Endometrium (tissue), 2 donors: ENCODE results near the gene DGKQ.
"Not testable (repeated sequence)": the region's sequence is repeated elsewhere in the genome, so short reads cannot be mapped to it uniquely, and the experiment has no call there.

ENCODE experiments used
- FAIRE-seq: peaks from 2 replicates; lab custom pipeline; 2012; peaks lifted over from hg19 to GRCh38; lab: Jason Lieb, UNC
- donor health status: control.
- donor health status: control.

The DGKQ gene

GRCh38 chr4:976016-976415 lies 2.6 kb upstream of the DGKQ start:
- FAIRE-seq, result not testable (repeated sequence)

- FAIRE-seq, result no peak
Measured at GRCh38 chr4:974668-975067, 1.3 kb upstream of the DGKQ start.

GRCh38 chr4:972651-973424 lies 531 bp downstream of the DGKQ start:
- no peak for FAIRE-seq

- FAIRE-seq, result no peak
Measured at GRCh38 chr4:971666-972500, 1.5 kb downstream of the DGKQ start.

GRCh38 chr4:970854-971520 lies 2.4 kb downstream of the DGKQ start:
- no peak for FAIRE-seq

- no peak for FAIRE-seq
Measured at GRCh38 chr4:970046-970745, 3.2 kb downstream of the DGKQ start.

- no peak for FAIRE-seq
Measured at GRCh38 chr4:968621-969394, 4.6 kb downstream of the DGKQ start.

- FAIRE-seq, result no peak
Measured at GRCh38 chr4:968221-968620, 5.1 kb downstream of the DGKQ start.

- FAIRE-seq, result no peak
Measured at GRCh38 chr4:967113-968104, 6.0 kb downstream of the DGKQ start.

GRCh38 chr4:966266-967112 lies 6.9 kb downstream of the DGKQ start:
- no peak for FAIRE-seq

- FAIRE-seq, result no peak
Measured at GRCh38 chr4:965766-966134, 7.6 kb downstream of the DGKQ start.

- FAIRE-seq, result no peak
Measured at GRCh38 chr4:965048-965765, 8.2 kb downstream of the DGKQ start.

- no peak for FAIRE-seq
Measured at GRCh38 chr4:964346-965025, 8.9 kb downstream of the DGKQ start.

GRCh38 chr4:963276-964225 lies 9.8 kb downstream of the DGKQ start:
- FAIRE-seq, result no peak

- FAIRE-seq, result no peak
Measured at GRCh38 chr4:962231-963208, 10.8 kb downstream of the DGKQ start.
